IMR-90 (cell line): ENCODE measurements around the gene AP1S1. TPM values are rescaled to one million over a fixed set of nuclear protein-coding genes. Genes with fewer than 3 reads are reported as not detected.

Experiments
- ATAC-seq: fragments of 200-7000 bp; cut with Tn5 transposase; 2 replicates; pipeline ENCODE4 v1.9.1; 2020; ENCODE audit warnings: low read depth, mild to moderate bottlenecking, moderate library complexity
- BruUV-seq: library from RNA; stranded (reverse); fragments of 400-500 nt; replicated peaks from 2 replicates; lab custom pipeline; 2021; lab: Mats Ljungman, UMichigan
- CTCF ChIA-PET: fragments of 300-600 bp; formaldehyde crosslinking; extraction: SDS; loops from one replicate; lab custom pipeline; 2021; ENCODE audit warnings: antibody characterized with exemption; lab: Yijun Ruan, JAX
- POLR2A ChIA-PET: fragments of 300-600 bp; sonication (Branson Sonifier 250); formaldehyde crosslinking; loops from one replicate; lab custom pipeline; 2022; ENCODE audit warnings: antibody characterized with exemption; ENCODE audit not compliant: unreplicated experiment; lab: Charles Lee
- DNase-seq: peaks from one replicate; pipeline ENCODE4 v3.0.0; 2013
- H2AFZ ChIP-seq: replicated peaks from 2 replicates; pipeline ENCODE3; 2013; ENCODE audit warnings: low read length, mild to moderate bottlenecking; ENCODE audit not compliant: poor library complexity
- H2AK5ac ChIP-seq: 2 replicates; pipeline ENCODE4 v1.6.1; 2013; ENCODE audit warnings: low read depth, low read length, inconsistent platforms
- H2AK9ac ChIP-seq: replicated peaks from 2 replicates; pipeline ENCODE3; 2013; ENCODE audit warnings: mild to moderate bottlenecking, low read depth, low read length, moderate library complexity; ENCODE audit not compliant: poor library complexity
- H2BK120ac ChIP-seq: 2 replicates; pipeline ENCODE4 v1.6.1; 2013; ENCODE audit warnings: low read depth, low read length, inconsistent platforms
- H2BK15ac ChIP-seq: 3 replicates; pipeline ENCODE4 v1.6.1; 2013; ENCODE audit warnings: low read depth, low read length, inconsistent platforms
- H2BK20ac ChIP-seq: 2 replicates; pipeline ENCODE4 v1.6.1; 2013; ENCODE audit warnings: low read depth, mild to moderate bottlenecking, inconsistent platforms, low read length, moderate library complexity
- H2BK5ac ChIP-seq: 2 replicates; pipeline ENCODE4 v1.6.1; 2013; ENCODE audit warnings: mild to moderate bottlenecking, low read depth, low read length, inconsistent platforms; ENCODE audit not compliant: poor library complexity, severe bottlenecking
- H3K14ac ChIP-seq: replicated peaks from 2 replicates; pipeline ENCODE4 v1.6.1; 2013; ENCODE audit warnings: low read depth, low read length, inconsistent platforms
- H3K18ac ChIP-seq: 2 replicates; pipeline ENCODE4 v1.6.1; 2013; ENCODE audit warnings: low read depth, low read length, control low read depth
- H3K23ac ChIP-seq: 2 replicates; pipeline ENCODE4 v1.6.1; 2013; ENCODE audit warnings: low read depth, low read length, inconsistent platforms
- H3K27ac ChIP-seq: 2 replicates; pipeline ENCODE4 v1.5.1; 2013; ENCODE audit warnings: mild to moderate bottlenecking, control low read depth, low read length; ENCODE audit not compliant: insufficient read depth
- H3K27me3 ChIP-seq: 2 replicates; pipeline ENCODE4 v1.6.1; 2013; ENCODE audit warnings: low read length; ENCODE audit not compliant: control insufficient read depth, insufficient read depth
- H3K36me3 ChIP-seq: 2 replicates; pipeline ENCODE4 v1.6.1; 2013; ENCODE audit warnings: low read length, mixed read lengths; ENCODE audit not compliant: control insufficient read depth, insufficient read depth
- H3K4ac ChIP-seq: 2 replicates; pipeline ENCODE4 v1.6.1; 2013; ENCODE audit warnings: low read depth, low read length, inconsistent platforms
- H3K4me1 ChIP-seq: 2 replicates; pipeline ENCODE4 v1.6.1; 2013; ENCODE audit warnings: low read length, mixed read lengths; ENCODE audit not compliant: control insufficient read depth, insufficient read depth
- H3K4me2 ChIP-seq: 2 replicates; pipeline ENCODE4 v1.6.1; 2013; ENCODE audit warnings: low read depth, mild to moderate bottlenecking, control low read depth, low read length, moderate library complexity
- H3K4me3 ChIP-seq: 2 replicates; pipeline ENCODE4 v1.5.1; 2013; ENCODE audit warnings: low read depth, mild to moderate bottlenecking, control low read depth, low read length, moderate library complexity; ENCODE audit not compliant: insufficient read depth
- H3K56ac ChIP-seq: 2 replicates; pipeline ENCODE4 v1.6.1; 2013; ENCODE audit warnings: low read length, inconsistent platforms; ENCODE audit not compliant: insufficient read depth; ENCODE audit errors: extremely low read depth
- H3K79me1 ChIP-seq, 2 experiments: 2 replicates each; pipeline ENCODE4 v1.6.1; 2013; ENCODE audit warnings: low read length in 2 of 2, inconsistent platforms in 1 of 2, low read depth in 1 of 2
- H3K9ac ChIP-seq: 2 replicates; pipeline ENCODE4 v1.6.1; 2013; ENCODE audit warnings: low read depth, low read length, control low read depth
- H3K9me1 ChIP-seq: 2 replicates; pipeline ENCODE4 v1.6.1; 2013; ENCODE audit warnings: low read length, inconsistent platforms; ENCODE audit not compliant: insufficient read depth
- H3K9me3 ChIP-seq: 2 replicates; pipeline ENCODE4 v1.6.1; 2013; ENCODE audit warnings: low read length; ENCODE audit not compliant: control insufficient read depth, insufficient read depth
- H4K20me1 ChIP-seq: 2 replicates; pipeline ENCODE4 v1.6.1; 2013; ENCODE audit warnings: low read length, inconsistent platforms; ENCODE audit not compliant: insufficient read depth
- H4K5ac ChIP-seq: 2 replicates; pipeline ENCODE4 v1.6.1; 2013; ENCODE audit warnings: mild to moderate bottlenecking, low read depth, low read length, control low read depth
- H4K8ac ChIP-seq, 2 experiments: 2 replicates each; pipeline ENCODE4 v1.6.1; 2013; ENCODE audit warnings: low read depth in 2 of 2, low read length in 2 of 2, control low read depth in 1 of 2, inconsistent platforms in 1 of 2
- H4K91ac ChIP-seq: 2 replicates; pipeline ENCODE4 v1.6.1; 2013; ENCODE audit warnings: low read depth, low read length, inconsistent platforms; ENCODE audit not compliant: insufficient read depth
- BHLHE40 ChIP-seq: fragments of 150-350 bp; IDR thresholded peaks from 2 replicates; pipeline ENCODE4 v1.6.1; 2016; ENCODE audit warnings: mild to moderate bottlenecking, low read depth, low read length
- MXI1 ChIP-seq: IDR thresholded peaks from 2 replicates; pipeline ENCODE4 v1.6.1; 2012; ENCODE audit warnings: low read depth, mild to moderate bottlenecking, low read length, moderate library complexity, borderline replicate concordance
- RFX5 ChIP-seq: IDR thresholded peaks from 2 replicates; pipeline ENCODE4 v1.8.0; 2012; ENCODE audit warnings: low read depth, mild to moderate bottlenecking, low read length, moderate library complexity
- WGBS, 2 experiments: methylation state at CpG; one replicate each; pipeline versions ENCODE4 v1.1.5 to v1.1.7; 2013; ENCODE audit warnings: missing lambda C conversion rate in 2 of 2; ENCODE audit not compliant: insufficient read length in 1 of 2; ENCODE audit errors: extremely low coverage in 2 of 2; 5-methylcytosine and 5-hydroxymethylcytosine counted together
- dilution Hi-C: fragments of 300-500 bp; cut with HindIII; formaldehyde crosslinking; loops from one replicate; pipeline ENCODE4 v1.14.3; 2018; ENCODE audit warnings: low sequenced_read_pairs; ENCODE audit not compliant: unreplicated experiment
- in situ Hi-C: fragments of 300-500 bp; cut with MboI; formaldehyde crosslinking; loops from 3 replicates; pipeline ENCODE4 v1.14.3; 2019; ENCODE audit warnings: low sequenced_read_pairs, inconsistent platforms, mixed read lengths
- intact Hi-C: fragments of 100-400 bp; cut with micrococcal nuclease; formaldehyde crosslinking; loops from 2 replicates; pipeline ENCODE4 v1.10.0; 2022
- polyA plus RNA-seq, 3 experiments: library from polyadenylated mRNA; depleted of rRNA; stranded (reverse); fragments of >200 nt; gene quantifications; 2 replicates each; pipeline ENCODE4 v1.2.3, GENCODE V29; 2012; ENCODE audit warnings: low replicate concordance in 1 of 3
- total RNA-seq: library from RNA; depleted of rRNA; stranded (reverse); fragments of >200 nt; gene quantifications from 2 replicates; pipeline ENCODE4 v1.2.3, GENCODE V29; 2012

AP1S1 gene
- total and polyA plus RNA-seq, 2 of the 4 experiments (the other 2 are of a cell fraction): 187 to 295 TPM

GRCh38 chr7:101186194-101186593 lies 31.9 kb downstream of the AP1S1 start:
- ATAC-seq: no peak
- H4K5ac ChIP-seq: no peak overlapping the region
- ChIA-PET POLR2A (no interaction called here), CTCF (interaction anchor here (0.6 kb wide), 2 partner anchors 72 to 75 kb away, joined by 3 to 6 read pairs; no protein-coding TSS in a partner anchor)
- H2AK9ac ChIP-seq: no peak overlapping the region
- no peak overlapping the region for H2BK5ac ChIP-seq
- H3K9ac ChIP-seq: no peak overlapping the region
- H3K4me1 ChIP-seq: no peaks in the 10 kb centered on the region
- H2BK15ac ChIP-seq: no peak overlapping the region
- H3K36me3 ChIP-seq: no peaks in the 10 kb centered on the region
- no peak overlapping the region for H2AFZ ChIP-seq
- in situ Hi-C loops (loop anchor here (5.0 kb wide), 1 partner anchor 39 kb away; no protein-coding TSS in a partner anchor), dilution Hi-C loops (no loop called here), intact Hi-C loops (no loop called here)
- BruUV-seq: no TSS peak
- H3K4me3 ChIP-seq: no peak overlapping the region
- H3K27me3 ChIP-seq: peaks cover 6% of the 10 kb centered on the region; the same call in 1 of the 2 replicates
- no peak overlapping the region for H4K91ac ChIP-seq
- no peak overlapping the region for H3K18ac ChIP-seq
- H3K27ac ChIP-seq: no peak overlapping the region
- H2BK20ac ChIP-seq: no peak overlapping the region
- peaks cover 7% of the 10 kb centered on the region; the same call in 1 of the 2 replicates for H3K9me1 ChIP-seq
- TF ChIP-seq BHLHE40 (no peak), MXI1 (no peak), RFX5 (no peak)
- no peaks in the 10 kb centered on the region for H3K9me3 ChIP-seq
- no peak overlapping the region for H2AK5ac ChIP-seq
- H4K8ac ChIP-seq: no peak overlapping the region
- H3K79me1 ChIP-seq: no peaks in the 10 kb centered on the region
- no peak overlapping the region for H3K14ac ChIP-seq
- no peak overlapping the region for H2BK120ac ChIP-seq
- H3K23ac ChIP-seq: no peak overlapping the region
- H4K20me1 ChIP-seq: no peaks in the 10 kb centered on the region
- no peak overlapping the region for H3K56ac ChIP-seq
- no peak for DNase-seq
- WGBS, 2 experiments: 20% methylated on average over 1 of the region's 6 CpGs; no CpG with 5 or more reads in 1 of the 2 experiments
- H3K4ac ChIP-seq: no peak overlapping the region
- H3K4me2 ChIP-seq: no peak overlapping the region
